Stimulated activated CD4-positive, alpha-beta T cell treated with anti-CD3 and anti-CD28 coated beads, Interleukin-1b, Interleukin-23, amount 100 ng/mL, for 4 hours (primary cell): ENCODE results near the gene ZSWIM4.
"Not testable (repeated sequence)": the region's sequence is repeated elsewhere in the genome, so short reads cannot be mapped to it uniquely, and the experiment has no call there.

Experiments
- DNase-seq, 2 donors: peaks; one replicate each; pipeline ENCODE4 v3.0.0-alpha.2; 2020; ENCODE audit warnings: low read depth in 2 of 2

The ZSWIM4 gene

GRCh38 chr19:13794757-13795589 lies at the start of gene ZSWIM4:
Gene ZSWIM4, plus strand, starts transcription at chr19:13795443. Its CDS starts 206 bp downstream, at chr19:13795649.
- peak; percentile 77 to 89 for DNase-seq

- DNase-seq: no peak
Observed at GRCh38 chr19:13747098-13747453, 48.2 kb upstream of the ZSWIM4 start.

- no peak for DNase-seq
Observed at GRCh38 chr19:13748169-13748828, 46.9 kb upstream of the ZSWIM4 start.

GRCh38 chr19:13751436-13751835 lies 43.8 kb upstream of the ZSWIM4 start:
- DNase-seq: no peak

- DNase-seq: not testable (repeated sequence)
Observed at GRCh38 chr19:13753622-13754021, 41.6 kb upstream of the ZSWIM4 start.

- no peak for DNase-seq
Observed at GRCh38 chr19:13756210-13756609, 39.0 kb upstream of the ZSWIM4 start.

- no peak for DNase-seq
Observed at GRCh38 chr19:13757805-13758772, 37.2 kb upstream of the ZSWIM4 start.

GRCh38 chr19:13758795-13759194 lies 36.4 kb upstream of the ZSWIM4 start:
- DNase-seq: no peak

GRCh38 chr19:13761423-13761822 lies 33.8 kb upstream of the ZSWIM4 start:
- no peak for DNase-seq

GRCh38 chr19:13762635-13763235 lies 32.5 kb upstream of the ZSWIM4 start:
- no peak for DNase-seq

- DNase-seq: no peak
Observed at GRCh38 chr19:13763265-13763664, 32.0 kb upstream of the ZSWIM4 start.

GRCh38 chr19:13764101-13764807 lies 31.0 kb upstream of the ZSWIM4 start, which contains the start of gene MRI1:
Gene MRI1, plus strand, starts transcription at chr19:13764522. Its CDS starts 67 bp downstream, at chr19:13764589.
- DNase-seq: peak; percentile 64 to 68

GRCh38 chr19:13764821-13765394 lies 30.3 kb upstream of the ZSWIM4 start:
- DNase-seq: peak in 1 of 2 donors; percentile 41

GRCh38 chr19:13765395-13766094 lies 29.7 kb upstream of the ZSWIM4 start:
- DNase-seq: no peak

- no peak for DNase-seq
Observed at GRCh38 chr19:13766095-13766481, 29.2 kb upstream of the ZSWIM4 start.

GRCh38 chr19:13768510-13768909 lies 26.7 kb upstream of the ZSWIM4 start:
- DNase-seq: no peak

- no peak for DNase-seq
Observed at GRCh38 chr19:13770013-13770635, 25.1 kb upstream of the ZSWIM4 start.

GRCh38 chr19:13774217-13775191 lies 20.7 kb upstream of the ZSWIM4 start, which contains the start of gene C19orf53:
Gene C19orf53, plus strand, starts transcription at chr19:13774456. Its CDS starts 22 bp downstream, at chr19:13774478.
- peak; percentile 74 to 77 for DNase-seq
